GM23338 (cell line): ENCODE results near the gene HADHA. TPM values are rescaled to one million over a fixed set of nuclear protein-coding genes. Genes with fewer than 3 reads are reported as not detected.

Experiments used
- ATAC-seq: fragments of 200-7000 bp; cut with Tn5 transposase; 3 replicates; pipeline ENCODE4 v1.9.1; 2020
- DNase-seq: peaks from one replicate; pipeline ENCODE4 v3.0.0-alpha.2; 2015; ENCODE audit warnings: low spot score
- H2AFZ ChIP-seq: fragments of 200-600 bp; sonication (generic); 2 replicates; pipeline ENCODE4 v1.8.0; 2016; ENCODE audit warnings: antibody characterized with exemption, mild to moderate bottlenecking, moderate library complexity
- H3F3A ChIP-seq: fragments of 200-600 bp; sonication (generic); replicated peaks from 2 replicates; pipeline ENCODE4 v1.8.0; 2017; ENCODE audit warnings: antibody characterized with exemption, mixed run types, low read depth
- H3K27ac ChIP-seq: fragments of 200-600 bp; sonication (generic); 2 replicates; pipeline ENCODE4 v1.6.1; 2016; ENCODE audit warnings: low read depth
- H3K27me3 ChIP-seq: fragments of 200-600 bp; sonication (generic); 2 replicates; pipeline ENCODE4 v1.8.0; 2016; ENCODE audit warnings: mild to moderate bottlenecking, mixed run types, moderate library complexity; ENCODE audit not compliant: insufficient read depth
- H3K36me3 ChIP-seq: fragments of 200-600 bp; sonication (generic); 2 replicates; pipeline ENCODE4 v1.8.0; 2016; ENCODE audit warnings: mild to moderate bottlenecking; ENCODE audit not compliant: insufficient read depth
- H3K4me1 ChIP-seq: fragments of 200-600 bp; sonication (generic); 2 replicates; pipeline ENCODE4 v1.8.0; 2016; ENCODE audit warnings: mild to moderate bottlenecking, moderate library complexity; ENCODE audit not compliant: insufficient read depth
- H3K4me2 ChIP-seq: fragments of 200-600 bp; sonication (generic); 2 replicates; pipeline ENCODE4 v1.7.1; 2017; ENCODE audit warnings: mixed run types
- H3K4me3 ChIP-seq: fragments of 200-600 bp; sonication (generic); 2 replicates; pipeline ENCODE4 v1.6.1; 2016; ENCODE audit warnings: mixed run types
- H3K79me2 ChIP-seq: fragments of 200-600 bp; sonication (generic); replicated peaks from 2 replicates; pipeline ENCODE4 v1.8.0; 2017; ENCODE audit warnings: mild to moderate bottlenecking; ENCODE audit not compliant: insufficient read depth
- H3K9me2 ChIP-seq: fragments of 200-600 bp; sonication (generic); 2 replicates; pipeline ENCODE4 v1.8.0; 2017; ENCODE audit not compliant: insufficient read depth
- H4K20me1 ChIP-seq: fragments of 200-600 bp; sonication (generic); replicated peaks from 2 replicates; pipeline ENCODE4 v1.8.0; 2017; ENCODE audit warnings: mild to moderate bottlenecking; ENCODE audit not compliant: insufficient read depth
- H3K27ac Mint-ChIP-seq: 2 replicates; pipeline ENCODE4 v1.8.0; 2020; ENCODE audit warnings: inconsistent platforms, mild to moderate bottlenecking, moderate library complexity, mixed read lengths
- H3K27me3 Mint-ChIP-seq: 3 replicates; pipeline ENCODE4 v1.8.0; 2022; ENCODE audit warnings: low read depth, mild to moderate bottlenecking, moderate library complexity, mixed read lengths, inconsistent platforms; ENCODE audit not compliant: insufficient read depth, poor library complexity
- H3K36me3 Mint-ChIP-seq: 3 replicates; pipeline ENCODE4 v1.8.0; 2021; ENCODE audit warnings: low read depth, mild to moderate bottlenecking, inconsistent platforms, moderate library complexity, mixed read lengths
- H3K4me1 Mint-ChIP-seq: 3 replicates; pipeline ENCODE4 v1.8.0; 2020; ENCODE audit warnings: mild to moderate bottlenecking, inconsistent platforms, mixed read lengths
- H3K4me3 Mint-ChIP-seq: 3 replicates; pipeline ENCODE4 v1.8.0; 2021; ENCODE audit warnings: moderate library complexity, mild to moderate bottlenecking, inconsistent platforms, mixed read lengths
- H3K9me3 Mint-ChIP-seq: 3 replicates; pipeline ENCODE4 v1.8.0; 2020; ENCODE audit warnings: moderate library complexity, mild to moderate bottlenecking, inconsistent platforms, mixed read lengths
- CTCF ChIP-seq, 2 experiments: fragments of 200-600 bp in 1 of 2; sonication (generic) in 1 of 2; conservative IDR thresholded peaks; 2 replicates each; pipeline versions ENCODE4 v1.5.1 to v1.6.1; 2016 to 2017; ENCODE audit warnings: antibody characterized with exemption in 2 of 2, low read depth in 2 of 2, mild to moderate bottlenecking in 2 of 2, moderate library complexity in 1 of 2
- POLR2AphosphoS5 ChIP-seq: IDR thresholded peaks from 2 replicates; pipeline ENCODE4 v1.6.1; 2016; ENCODE audit warnings: antibody characterized with exemption, low read depth
- STAT1 ChIP-seq: IDR thresholded peaks from one replicate; pipeline ENCODE4 v1.6.1; 2016; ENCODE audit warnings: antibody characterized with exemption; ENCODE audit not compliant: unreplicated experiment
- ZNF114 ChIP-seq: fragments of 250-450 bp; sonication (Bioruptor Pico); IDR thresholded peaks from 2 replicates; pipeline ENCODE4 v1.5.0; 2020; ENCODE audit warnings: mild to moderate bottlenecking, moderate library complexity
- ZNF331 ChIP-seq: fragments of 250-450 bp; sonication (Bioruptor Pico); IDR thresholded peaks from 2 replicates; pipeline ENCODE4 v1.5.0; 2020; ENCODE audit warnings: low read depth, mild to moderate bottlenecking, moderate library complexity
- ZNF462 ChIP-seq: fragments of 250-450 bp; sonication (Bioruptor Pico); IDR thresholded peaks from 2 replicates; pipeline ENCODE4 v1.5.0; 2020; ENCODE audit warnings: mild to moderate bottlenecking, moderate library complexity
- polyA plus RNA-seq: library from polyadenylated mRNA; unstranded; fragments of >200 nt; fragmentation: Nextera tagmentation; extraction: Ambion mirVana; gene quantifications from 2 replicates; pipeline ENCODE4 v1.2.1, GENCODE V29; 2016
- total RNA-seq: library from RNA; depleted of rRNA; stranded (reverse); fragments of >200 nt; shearing (Covaris generic); gene quantifications from 2 replicates; pipeline ENCODE4 v1.2.3, GENCODE V29; 2014

HADHA gene
- total and polyA plus RNA-seq, 2 experiments from 2014 or later, result 63.9 to 92.3 TPM

GRCh38 chr2:26170795-26171194 is 73.6 kb downstream of the HADHA start:
- Histone ChIP-seq H3K36me3 (no peaks in the 10 kb centered on the region), H3K4me2 (no peak overlapping the region), H3K4me3 (no peak overlapping the region), H3F3A (0 out of 2 replicates have a peak, but pooled peaks cover 5% of the 10 kb centered on the region), H3K27ac (no peak overlapping the region), H2AFZ (no peak overlapping the region), H4K20me1 (peaks cover 10% of the 10 kb centered on the region), H3K9me2 (no peaks in the 10 kb centered on the region), H3K4me1 (peaks cover 11% of the 10 kb centered on the region; the same call in 1 of the 2 replicates), H3K79me2 (peaks cover 12% of the 10 kb centered on the region; the same call in 1 of the 2 replicates), H3K27me3 (no peaks in the 10 kb centered on the region)
- ATAC-seq (no peak), DNase-seq (no peak)
- no peak overlapping the region for H3K27ac Mint-ChIP-seq
- H3K27me3 Mint-ChIP-seq, result peaks cover 14% of the 10 kb centered on the region
- TF ChIP-seq ZNF462 (CRISPR knock-in tag) (no peak), POLR2AphosphoS5 (no peak), CTCF (conservative IDR thresholded peaks at IDR 0.05; ENCODE audit: low read depth in 2 of 2) (no peak), ZNF331 (CRISPR knock-in tag) (no peak), ZNF114 (no peak), STAT1 (no peak)
- peaks cover 12% of the 10 kb centered on the region for H3K4me1 Mint-ChIP-seq
- peaks cover 3% of the 10 kb centered on the region; the same call in 1 of the 3 replicates for H3K36me3 Mint-ChIP-seq
- no peak overlapping the region for H3K4me3 Mint-ChIP-seq
- peaks cover 5% of the 10 kb centered on the region; the same call in 2 of the 3 replicates for H3K9me3 Mint-ChIP-seq
